GM12878 (cell line): ENCODE data around the gene MEP1B. TPM values are rescaled to one million over a fixed set of nuclear protein-coding genes. Genes with fewer than 3 reads are reported as not detected.

Source experiments
- ATAC-seq: fragments of 200-7000 bp; cut with Tn5 transposase; 3 replicates; pipeline ENCODE4 v1.9.1; 2020; ENCODE audit warnings: mild to moderate bottlenecking, moderate library complexity
- BruUV-seq: library from RNA; stranded (reverse); fragments of 400-500 nt; replicated peaks from 2 replicates; lab custom pipeline; 2021; lab: Mats Ljungman, UMichigan
- CTCF ChIA-PET: fragments of 300-600 bp; sonication (Branson Sonifier 250); formaldehyde crosslinking; extraction: SDS; loops from one replicate; lab custom pipeline; 2021; ENCODE audit warnings: inconsistent platforms; lab: Yijun Ruan, JAX
- POLR2A ChIA-PET: fragments of 350-600 bp; formaldehyde crosslinking; extraction: SDS; loops from one replicate; lab custom pipeline; 2021; ENCODE audit warnings: inconsistent platforms; lab: Charles Lee
- RAD21 ChIA-PET: fragments of 300-600 bp; sonication (Branson Sonifier 250); formaldehyde crosslinking; loops from one replicate; lab custom pipeline; 2023; ENCODE audit warnings: antibody characterized with exemption; ENCODE audit not compliant: unreplicated experiment; lab: Charles Lee
- SMC1A ChIA-PET: fragments of 300-600 bp; sonication (Branson Sonifier 250); formaldehyde crosslinking; loops from one replicate; lab custom pipeline; 2023; ENCODE audit not compliant: unreplicated experiment, uncharacterized antibody; lab: Charles Lee
- DNase-seq: peaks from one replicate; pipeline ENCODE4 v3.0.0-alpha.2; 2011; ENCODE audit warnings: low read depth, low spot score
- FAIRE-seq: peaks from 3 replicates; lab custom pipeline; 2011; peaks lifted over from hg19 to GRCh38; lab: Jason Lieb, UNC
- H2AFZ ChIP-seq: 2 replicates; pipeline ENCODE4 v1.6.0; 2011; ENCODE audit warnings: low read depth, low read length, control low read depth; ENCODE audit not compliant: control insufficient read depth
- H3K27ac ChIP-seq: 2 replicates; pipeline ENCODE4 v1.5.1; 2011; ENCODE audit warnings: control low read depth; ENCODE audit not compliant: control insufficient read depth, insufficient read depth
- H3K27me3 ChIP-seq, 2 experiments: replicated peaks in 1 of 2; 2 replicates each; pipeline versions ENCODE4 v1.6.0 to v1.6.1; 2011; ENCODE audit warnings: low read length in 1 of 2; ENCODE audit not compliant: control insufficient read depth in 2 of 2, insufficient read depth in 2 of 2
- H3K36me3 ChIP-seq, 2 experiments: 2 replicates each; pipeline ENCODE4 v1.5.1; 2011; ENCODE audit warnings: low read length in 1 of 2; ENCODE audit not compliant: control insufficient read depth in 2 of 2, insufficient read depth in 2 of 2
- H3K4me1 ChIP-seq: 2 replicates; pipeline ENCODE4 v1.6.1; 2011; ENCODE audit warnings: mild to moderate bottlenecking, low read length, moderate library complexity, mixed read lengths; ENCODE audit not compliant: control insufficient read depth, insufficient read depth
- H3K4me2 ChIP-seq: 2 replicates; pipeline ENCODE4 v1.6.0; 2011; ENCODE audit warnings: control low read depth; ENCODE audit not compliant: control insufficient read depth, insufficient read depth
- H3K4me3 ChIP-seq: fragments of 200-600 bp; sonication (generic); 2 replicates; pipeline ENCODE4 v1.5.1; 2016
- H3K79me2 ChIP-seq: 2 replicates; pipeline ENCODE4 v1.6.0; 2011; ENCODE audit warnings: low read length; ENCODE audit not compliant: control insufficient read depth, insufficient read depth
- H3K9ac ChIP-seq: 2 replicates; pipeline ENCODE4 v1.8.0; 2011; ENCODE audit warnings: low read length, control low read depth, mixed read lengths; ENCODE audit not compliant: control insufficient read depth, insufficient read depth
- H3K9me3 ChIP-seq: replicated peaks from 3 replicates; pipeline ENCODE4 v1.5.1; 2011; ENCODE audit warnings: mild to moderate bottlenecking, low read length; ENCODE audit not compliant: control insufficient read depth, insufficient read depth
- H4K20me1 ChIP-seq: 2 replicates; pipeline ENCODE4 v1.6.0; 2011; ENCODE audit not compliant: control insufficient read depth, insufficient read depth
- GATAD2B ChIP-seq: fragments of 450-650 bp; conservative IDR thresholded peaks from 2 replicates; pipeline ENCODE4 v1.6.1; 2017; ENCODE audit warnings: low read depth, mild to moderate bottlenecking, moderate library complexity
- HDGF ChIP-seq: fragments of 450-650 bp; IDR thresholded peaks from 2 replicates; pipeline ENCODE4 v1.6.1; 2016; ENCODE audit warnings: antibody characterized with exemption
- MYB ChIP-seq: fragments of 150-350 bp; IDR thresholded peaks from 2 replicates; pipeline ENCODE4 v1.6.1; 2014; ENCODE audit warnings: mild to moderate bottlenecking, low read depth, low read length, borderline replicate concordance
- NFIC ChIP-seq: IDR thresholded peaks from 2 replicates; pipeline ENCODE4 v1.6.1; 2012; ENCODE audit warnings: low read depth, mild to moderate bottlenecking, inconsistent platforms, low read length, moderate library complexity
- NKRF ChIP-seq: fragments of 450-650 bp; conservative IDR thresholded peaks from 2 replicates; pipeline ENCODE4 v1.6.1; 2017; ENCODE audit warnings: mild to moderate bottlenecking, moderate library complexity
- REST ChIP-seq: IDR thresholded peaks from 2 replicates; pipeline ENCODE4 v1.6.1; 2012; ENCODE audit warnings: mild to moderate bottlenecking, low read depth, low read length
- SMAD1 ChIP-seq: fragments of 450-650 bp; IDR thresholded peaks from 2 replicates; pipeline ENCODE4 v1.6.1; 2018; ENCODE audit warnings: mild to moderate bottlenecking, low read depth; ENCODE audit not compliant: partially characterized antibody
- SMARCA5 ChIP-seq: fragments of 450-650 bp; IDR thresholded peaks from 2 replicates; pipeline ENCODE4 v1.6.1; 2017; ENCODE audit warnings: mild to moderate bottlenecking
- SREBF1 ChIP-seq: IDR thresholded peaks from 2 replicates; pipeline ENCODE4 v1.6.1; 2012; ENCODE audit warnings: mild to moderate bottlenecking, low read length
- SUPT20H ChIP-seq: IDR thresholded peaks from 2 replicates; pipeline ENCODE4 v1.6.1; 2011; ENCODE audit warnings: low read depth, mild to moderate bottlenecking, low read length, moderate library complexity, borderline replicate concordance; ENCODE audit not compliant: control insufficient read depth
- SUZ12 ChIP-seq: fragments of 200-600 bp; sonication (generic); IDR thresholded peaks from one replicate; pipeline ENCODE4 v1.6.1; 2018; ENCODE audit warnings: antibody characterized with exemption, mild to moderate bottlenecking; ENCODE audit not compliant: unreplicated experiment
- WGBS: methylation state at CpG from one replicate; pipeline ENCODE4 v1.1.6; 2016; ENCODE audit warnings: low lambda C conversion rate; ENCODE audit not compliant: insufficient replicate concordance, insufficient coverage; ENCODE audit errors: missing lambda C conversion rate; 5-methylcytosine and 5-hydroxymethylcytosine counted together
- in situ Hi-C: fragments of 300-500 bp; cut with MboI; formaldehyde crosslinking; loops from 9 replicates; pipeline ENCODE4 v1.14.3; 2018; ENCODE audit warnings: mixed read lengths
- intact Hi-C: fragments of 100-400 bp; cut with micrococcal nuclease; formaldehyde crosslinking; loops from one replicate; pipeline ENCODE4 v1.14.2; 2022; ENCODE audit not compliant: unreplicated experiment
- polyA plus RNA-seq, 11 experiments: library from polyadenylated mRNA; depleted of rRNA in 4 of 11; unstranded in 6 of 11; stranded (reverse) in 5 of 11; fragments of >200 nt; fragmentation: Nextera tagmentation in 4 of 11; fragmentation: Illumina TruSeq in 1 of 11; extraction: Ambion mirVana in 4 of 11; extraction: Trizol in 1 of 11; gene quantifications; 1 replicate in 1 of 11; 2 replicates in 10 of 11; pipeline versions ENCODE4 v1.2.1 to v1.2.3, GENCODE V29; 2011 to 2016; ENCODE audit warnings: inconsistent platforms in 2 of 11, missing spikeins in 2 of 11, low read depth in 1 of 11
- total RNA-seq, 4 experiments: library from RNA; depleted of rRNA in 3 of 4; stranded (reverse); fragments of >200 nt in 3 of 4; fragmentation: Illumina TruSeq in 1 of 4; extraction: Trizol in 1 of 4; gene quantifications; 2 replicates each; pipeline versions ENCODE4 v1.2.1 to v1.2.3, GENCODE V29; 2013 to 2021

MEP1B gene
- total and polyA plus RNA-seq, 10 of the 15 experiments (the other 5 are each of a cell fraction or from before 2014, with no cell fraction given): 0.04 to 0.05 TPM; not detected in 8

GRCh38 chr18:32208577-32208976, 18.7 kb downstream of the MEP1B start:
- WGBS: 25% methylated on average over 3 of the region's 3 CpGs
- Histone ChIP-seq H3K4me2 (no peak overlapping the region), H3K36me3 (no peaks in the 10 kb centered on the region), H3K79me2 (no peaks in the 10 kb centered on the region), H3K27ac (no peak overlapping the region), H2AFZ (no peak overlapping the region), H3K4me3 (no peak overlapping the region), H3K9ac (no peak overlapping the region), H4K20me1 (no peaks in the 10 kb centered on the region), H3K27me3 (no peaks in the 10 kb centered on the region; a peak in 1 of 4 replicates), H3K4me1 (no peaks in the 10 kb centered on the region), H3K9me3 (no peaks in the 10 kb centered on the region)
- ChIA-PET SMC1A (no interaction called here), POLR2A (no interaction called here), CTCF (no interaction called here), RAD21 (no interaction called here)
- DNase-seq (no peak), ATAC-seq (no peak), FAIRE-seq (no peak)
- in situ Hi-C loops: no loop called here
- no TSS peak for BruUV-seq
- intact Hi-C loops: no loop called here
- TF ChIP-seq SUPT20H: no peak
- no peak for TF ChIP-seq NFIC
- TF ChIP-seq MYB: no peak
- no peak for TF ChIP-seq SUZ12
- no peak for TF ChIP-seq HDGF

- H3K9me3 ChIP-seq: no peaks in the 10 kb centered on the region
- intact Hi-C loops (no loop called here), in situ Hi-C loops (no loop called here)
- POLR2A ChIA-PET: interaction anchor here (0.6 kb wide), 1 partner anchor 1234 kb away, joined by 4 read pairs; no protein-coding TSS in a partner anchor
- no TSS peak for BruUV-seq
- H3K4me2 ChIP-seq: no peak overlapping the region
- no peak overlapping the region for H2AFZ ChIP-seq
- no peak overlapping the region for H3K27ac ChIP-seq
- ATAC-seq (no peak), FAIRE-seq (no peak), DNase-seq (no peak)
- SMC1A ChIA-PET: interaction anchor here (0.8 to 1.5 kb wide), 2 partner anchors 19 to 299 kb away, joined by 3 to 4 read pairs; no protein-coding TSS in a partner anchor
- H4K20me1 ChIP-seq: no peaks in the 10 kb centered on the region
- no peaks in the 10 kb centered on the region for H3K79me2 ChIP-seq
- H3K36me3 ChIP-seq: no peaks in the 10 kb centered on the region
- CTCF ChIA-PET: interaction anchor here (1.2 kb wide), 1 partner anchor 10 kb away, joined by 6 read pairs; no protein-coding TSS in a partner anchor
- H3K4me1 ChIP-seq: no peaks in the 10 kb centered on the region
- H3K27me3 ChIP-seq: no peaks in the 10 kb centered on the region
- WGBS: 9% methylated on average over 10 of the region's 10 CpGs
- H3K4me3 ChIP-seq: no peak overlapping the region
- RAD21 ChIA-PET: no interaction called here
- H3K9ac ChIP-seq: no peak overlapping the region
- no peak for TF ChIP-seq REST
- no peak for TF ChIP-seq NKRF
- TF ChIP-seq SREBF1: no peak
- TF ChIP-seq SMARCA5: no peak
- no peak for TF ChIP-seq GATAD2B
- TF ChIP-seq SMAD1: no peak
These were observed 20.0 kb downstream of the MEP1B start for GRCh38 chr18:32209685-32210445.
